ENCODE results near the gene CCN6.

The CCN6 gene

DNA sequence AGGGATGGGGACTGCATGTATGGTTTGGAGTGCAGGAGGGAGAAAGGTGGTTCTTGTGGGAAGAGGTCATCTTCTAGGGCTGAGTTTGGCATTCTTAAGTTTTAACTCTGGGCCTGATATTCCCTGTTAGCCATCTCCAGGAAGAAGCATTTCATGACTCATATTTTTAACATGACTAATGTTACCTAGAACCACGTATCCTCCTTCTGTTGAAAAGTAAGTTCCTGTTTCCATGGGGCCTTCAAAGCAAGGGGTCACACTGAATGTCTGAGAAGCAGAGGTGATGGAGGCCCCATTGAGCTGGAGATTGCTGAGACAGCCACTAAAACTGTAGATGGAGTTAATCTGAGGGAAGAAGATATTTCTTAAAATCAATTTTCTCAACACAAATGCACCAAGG lies 63.6 kb downstream of the CCN6 start:
- Histone ChIP-seq H3K4me1 (ENCODE audit: insufficient read depth, low read length) (no peaks in the 10 kb centered on the region), H3K9me3 (ENCODE audit: low read length) (no peaks in the 10 kb centered on the region), H3K36me3 (ENCODE audit: insufficient read depth, low read length) (peaks cover 2% of the 10 kb centered on the region), H2AFZ (ENCODE audit: low read depth, low read length) (no peak overlapping the region), H3K27me3 (ENCODE audit: insufficient read depth, low read length) (no peaks in the 10 kb centered on the region), H3K4me3 (ENCODE audit: low read length) (no peak overlapping the region)

DNA sequence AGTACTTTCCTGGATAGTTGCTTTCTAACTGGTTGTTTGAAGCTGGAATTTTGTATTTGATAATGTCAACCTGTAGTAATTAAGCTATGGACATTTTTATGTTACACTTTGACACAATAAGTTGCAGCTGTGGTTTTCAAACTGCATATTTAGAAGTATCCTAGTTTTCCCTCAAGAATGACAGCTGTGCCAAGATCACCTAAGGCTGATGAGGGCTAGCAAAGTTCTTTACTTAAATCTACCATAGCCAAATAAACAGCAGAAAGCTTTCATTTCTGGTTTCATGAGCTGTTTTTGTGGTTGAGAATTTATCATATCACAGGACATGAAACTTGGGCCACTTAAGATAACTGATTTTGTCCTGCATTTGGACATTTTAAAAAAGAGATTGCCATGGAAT lies 64.1 kb downstream of the CCN6 start:
- no peaks in the 10 kb centered on the region for H3K9me3 ChIP-seq (ENCODE audit: low read length)
- H3K4me1 ChIP-seq (ENCODE audit: insufficient read depth, low read length), result no peaks in the 10 kb centered on the region
- no peaks in the 10 kb centered on the region for H3K27me3 ChIP-seq (ENCODE audit: insufficient read depth, low read length)
- H2AFZ ChIP-seq (ENCODE audit: low read depth, low read length), result no peak overlapping the region
- H3K36me3 ChIP-seq (ENCODE audit: insufficient read depth, low read length), result peaks cover 2% of the 10 kb centered on the region
- no peak overlapping the region for H3K4me3 ChIP-seq (ENCODE audit: low read length)
